ENCODE data around the gene CPT1B. TPM values are rescaled to one million over a fixed set of nuclear protein-coding genes. Genes with fewer than 3 reads are reported as not detected.
A peak's percentile ranks its signal among the peaks of the same experiment; 100 is the strongest.
"Not testable (repeated sequence)": the region's sequence is repeated elsewhere in the genome, so short reads cannot be mapped to it uniquely, and the experiment has no call there.

The CPT1B gene
- total RNA-seq, 1 donor = 3.9 TPM

DNA sequence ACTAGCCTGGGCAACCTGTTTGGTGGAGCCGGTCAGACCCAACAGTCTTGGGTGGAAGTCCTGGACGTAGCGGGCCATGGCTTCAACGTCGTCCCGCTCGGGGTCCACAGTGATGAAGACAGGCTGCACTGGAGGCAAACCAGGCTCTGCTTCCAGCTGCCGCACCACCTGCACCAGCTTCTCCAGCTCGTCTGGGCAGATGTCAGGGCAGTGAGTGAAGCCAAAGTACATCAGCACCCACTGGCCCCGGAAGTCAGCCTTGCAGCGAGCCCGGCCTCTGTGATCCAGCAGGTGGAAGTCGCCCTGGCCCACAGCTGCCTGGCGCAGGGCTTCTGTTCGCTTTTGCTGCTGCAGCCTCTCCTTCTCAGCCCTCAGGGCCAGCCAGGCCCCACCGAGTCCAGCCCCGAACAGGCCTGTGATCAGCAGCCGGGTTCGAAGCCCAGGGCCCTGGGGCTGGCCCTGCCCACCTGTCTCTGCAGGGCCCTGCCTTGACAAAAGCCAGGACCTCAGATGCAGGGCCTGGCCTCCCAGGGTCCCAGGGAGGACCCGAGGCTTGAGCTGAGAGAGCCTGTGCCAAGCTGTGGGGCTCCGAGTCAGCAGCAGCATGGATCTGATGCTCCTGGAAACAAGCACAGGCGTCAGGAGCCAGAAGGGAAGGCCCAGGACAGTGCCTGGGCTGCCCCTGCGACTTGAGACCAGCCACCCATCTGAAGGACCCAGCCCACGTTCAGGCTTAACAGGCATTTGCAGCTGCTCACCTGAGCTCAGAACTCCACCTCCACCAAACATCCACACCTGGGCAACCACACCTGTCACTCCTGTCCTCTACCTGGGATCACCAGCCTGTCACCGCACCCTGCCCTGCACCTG lies 54.2 kb downstream of the CPT1B start:
- no peak for DNase-seq (ENCODE audit: low read depth)
- H3K4me3 ChIP-seq (ENCODE audit: low read depth, low read length) = peak overlapping the region; percentile 71
- TF ChIP-seq CTCF (IDR thresholded peaks at IDR 0.05; ENCODE audit: insufficient read depth, low read depth, low read length) = no peak

DNA sequence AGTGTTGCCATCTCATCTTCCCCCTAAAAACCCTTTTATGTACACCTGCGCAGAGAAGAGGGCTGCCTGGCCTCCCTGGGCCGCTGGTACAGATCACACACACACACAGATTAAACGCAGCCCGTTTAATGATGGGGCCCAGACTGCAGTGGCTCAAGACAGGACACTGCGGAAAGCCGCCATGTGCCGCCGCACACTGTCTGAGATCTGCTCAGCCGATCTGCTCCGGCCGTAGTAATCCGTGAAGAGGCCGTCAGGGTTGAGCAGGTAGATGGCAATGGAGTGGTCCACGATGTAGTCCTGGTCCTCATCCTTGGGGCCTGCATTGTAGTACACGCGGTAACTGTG lies 54.8 kb downstream of the CPT1B start:
- TF ChIP-seq CTCF (IDR thresholded peaks at IDR 0.05; ENCODE audit: insufficient read depth, low read depth, low read length) = no peak
- DNase-seq (ENCODE audit: low read depth) = no peak
- no peak overlapping the region for H3K4me3 ChIP-seq (ENCODE audit: low read depth, low read length)

GRCh38 chr22:50522806-50523438 lies 55.3 kb downstream of the CPT1B start:
- no peak for DNase-seq (ENCODE audit: low read depth)
- H3K4me3 ChIP-seq (ENCODE audit: low read depth, low read length) = no peak overlapping the region
- no peak for TF ChIP-seq CTCF (IDR thresholded peaks at IDR 0.05; ENCODE audit: insufficient read depth, low read depth, low read length)

- H3K4me3 ChIP-seq (ENCODE audit: low read depth, low read length) = no peak overlapping the region
- TF ChIP-seq CTCF (IDR thresholded peaks at IDR 0.05; ENCODE audit: insufficient read depth, low read depth, low read length) = no peak
- DNase-seq (ENCODE audit: low read depth) = no peak
These were observed 55.9 kb downstream of the CPT1B start for GRCh38 chr22:50522208-50522805.

GRCh38 chr22:50521710-50522109 lies 56.5 kb downstream of the CPT1B start:
- no peak overlapping the region for H3K4me3 ChIP-seq (ENCODE audit: low read depth, low read length)
- no peak for DNase-seq (ENCODE audit: low read depth)
- TF ChIP-seq CTCF (IDR thresholded peaks at IDR 0.05; ENCODE audit: insufficient read depth, low read depth, low read length) = no peak

DNA sequence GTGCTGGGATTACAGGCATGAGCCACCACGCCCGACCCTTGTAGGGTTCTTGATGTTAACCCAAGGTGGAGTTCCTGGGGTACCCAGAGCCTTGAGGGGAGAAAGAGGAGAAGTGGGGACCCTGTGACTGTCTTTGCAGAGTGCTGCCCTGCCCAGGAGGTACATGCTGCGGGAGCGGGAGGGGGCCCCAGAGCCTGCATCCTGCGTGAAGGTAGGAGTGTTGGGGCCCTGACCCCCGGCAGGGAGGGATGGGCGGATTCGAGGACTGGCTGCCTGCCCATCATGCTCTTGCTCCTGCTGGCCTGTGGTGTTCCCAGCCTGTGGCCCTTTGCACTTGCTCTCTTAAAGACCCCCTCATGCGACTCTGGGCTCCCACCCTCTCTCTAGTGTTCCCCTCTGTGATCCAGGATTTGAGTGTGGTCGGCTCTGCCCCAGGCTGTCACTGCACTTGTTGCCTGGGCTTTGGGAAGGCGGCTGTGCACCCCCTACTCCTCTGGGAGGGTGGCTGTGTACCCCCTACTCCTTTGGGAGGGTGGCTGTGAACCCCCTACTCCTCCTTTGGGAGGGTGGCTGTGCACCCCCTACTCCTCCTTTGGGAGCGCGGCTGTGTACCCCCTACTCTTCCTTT lies 57.3 kb downstream of the CPT1B start:
- no peak overlapping the region for H3K4me3 ChIP-seq (ENCODE audit: low read depth, low read length)
- no peak for DNase-seq (ENCODE audit: low read depth)
- TF ChIP-seq CTCF (IDR thresholded peaks at IDR 0.05; ENCODE audit: insufficient read depth, low read depth, low read length) = no peak

- H3K4me3 ChIP-seq (ENCODE audit: low read depth, low read length); DNase-seq (ENCODE audit: low read depth): not testable (repeated sequence)
These were observed 58.0 kb downstream of the CPT1B start for GRCh38 chr22:50520184-50520583.

Data from fibroblast of villous mesenchyme (primary cell).